ENCODE data around the gene SCCPDH.
"Not testable (repeated sequence)": the region's sequence is repeated elsewhere in the genome, so short reads cannot be mapped to it uniquely, and the experiment has no call there.

The SCCPDH gene

DNA sequence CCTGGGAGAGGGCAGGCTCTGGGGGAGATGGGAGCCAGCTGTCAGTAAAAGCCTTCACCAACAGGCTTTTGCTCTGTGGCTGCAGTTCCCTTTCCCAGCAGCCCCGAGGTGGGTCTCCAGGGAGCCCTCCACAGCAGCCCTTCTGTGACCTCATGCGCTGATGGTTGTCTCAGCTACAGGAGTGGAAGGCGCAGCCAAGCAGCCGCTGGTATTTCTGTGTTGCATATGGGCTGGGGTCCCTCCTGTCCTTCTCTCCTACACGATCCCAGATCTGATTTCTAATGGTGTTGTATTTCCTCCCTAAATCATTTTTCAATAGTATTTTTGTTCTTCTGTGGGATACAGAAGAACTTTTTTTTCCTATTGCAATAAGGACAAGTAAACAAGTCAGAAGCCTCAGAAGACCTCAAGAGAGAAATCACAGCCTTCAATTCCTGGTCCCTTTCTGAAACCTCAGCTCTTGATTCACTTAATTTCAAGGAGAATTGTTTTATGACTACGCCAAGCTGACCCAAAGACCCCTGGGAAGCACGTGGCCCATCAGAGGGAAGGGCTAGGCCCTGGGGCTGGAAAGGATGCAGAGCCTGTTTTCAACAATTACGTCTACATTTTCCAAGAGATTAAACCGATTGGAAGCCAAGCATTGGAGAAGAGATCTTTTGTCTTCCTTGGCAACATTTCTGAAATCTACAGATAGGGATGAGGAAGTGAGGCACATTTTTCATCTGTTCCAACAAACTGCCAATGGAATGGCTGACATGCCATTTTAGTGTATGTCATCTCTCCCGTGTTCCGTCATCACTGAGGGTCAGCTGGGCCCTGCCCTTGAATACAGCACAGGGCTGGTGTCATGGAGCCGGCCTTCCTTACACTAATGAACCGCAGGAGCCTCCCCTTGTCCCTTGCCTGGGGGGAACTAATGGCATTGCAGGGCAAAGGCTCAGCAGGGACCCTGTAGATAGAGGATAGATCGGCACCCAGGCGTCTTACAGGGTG lies 42.0 kb upstream of the SCCPDH start:
- DNase-seq (ENCODE audit: low spot score), result no peak
- no peak for TF ChIP-seq CTCF (IDR thresholded peaks at IDR 0.05; ENCODE audit: extremely low read depth, insufficient read depth, missing control alignments)
- in situ Hi-C loops (cut with MboI; ENCODE audit: low pct_unique_long_range_greater_than_20kb, low sequenced_read_pairs, unreplicated experiment), result no loop called here

DNA sequence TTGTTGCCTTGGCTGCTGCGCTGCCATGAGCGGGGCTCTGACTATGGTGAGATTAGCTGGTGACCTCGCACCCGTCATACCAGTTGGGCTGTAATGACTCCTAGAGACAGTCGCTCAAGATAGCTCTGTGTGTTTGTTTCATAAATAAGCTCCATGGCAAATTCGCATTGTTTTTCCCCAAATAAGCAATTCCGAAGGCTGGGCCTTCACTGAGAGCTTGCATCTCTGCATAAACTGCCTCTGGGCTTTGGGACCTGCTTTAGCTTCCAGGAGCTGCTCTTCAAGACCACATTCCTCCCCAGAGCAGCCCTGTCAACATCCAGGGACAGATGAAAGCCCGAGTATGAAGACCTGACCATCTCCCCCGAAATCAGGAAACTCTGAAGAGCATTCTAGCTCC lies 40.7 kb upstream of the SCCPDH start:
- in situ Hi-C loops (cut with MboI; ENCODE audit: low pct_unique_long_range_greater_than_20kb, low sequenced_read_pairs, unreplicated experiment), result no loop called here
- no peak for DNase-seq (ENCODE audit: low spot score)
- no peak for TF ChIP-seq CTCF (IDR thresholded peaks at IDR 0.05; ENCODE audit: extremely low read depth, insufficient read depth, missing control alignments)

- DNase-seq (ENCODE audit: low spot score), result no peak
- in situ Hi-C loops (cut with MboI; ENCODE audit: low pct_unique_long_range_greater_than_20kb, low sequenced_read_pairs, unreplicated experiment), result no loop called here
- no peak for TF ChIP-seq CTCF (IDR thresholded peaks at IDR 0.05; ENCODE audit: extremely low read depth, insufficient read depth, missing control alignments)
Observed at GRCh38 chr1:246687002-246687401, 37.2 kb upstream of the SCCPDH start.

DNA sequence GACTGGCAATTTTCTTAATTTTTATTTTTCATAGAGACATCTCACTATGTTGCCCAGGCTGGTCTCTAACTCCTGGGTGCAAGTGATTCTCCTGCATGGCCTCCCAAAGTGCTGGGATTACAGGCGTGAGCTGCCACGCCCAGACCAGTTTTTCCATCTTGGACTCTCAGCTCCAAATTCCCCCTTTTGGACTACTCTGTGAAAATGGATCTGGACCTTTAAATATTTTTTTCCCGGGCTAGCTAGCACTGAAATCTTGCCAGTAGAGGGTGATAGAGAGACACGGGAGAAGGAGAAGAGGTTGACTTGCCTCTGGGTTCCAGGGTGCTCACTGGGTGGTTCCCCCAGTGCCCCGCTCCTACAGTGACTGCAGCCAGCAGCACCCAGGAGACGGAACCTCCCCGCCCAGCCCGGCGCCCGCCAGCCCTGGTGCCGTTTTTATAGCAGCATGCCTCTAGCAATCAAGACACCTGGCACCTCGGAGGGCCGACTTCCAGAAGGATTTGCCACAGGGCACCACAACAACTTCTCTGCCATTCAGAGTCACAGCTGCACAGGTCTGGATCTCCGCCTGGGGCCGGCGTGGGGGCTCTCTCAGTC lies 34.7 kb upstream of the SCCPDH start:
- TF ChIP-seq CTCF (IDR thresholded peaks at IDR 0.05; ENCODE audit: extremely low read depth, insufficient read depth, missing control alignments), result peak; percentile 85

DNA sequence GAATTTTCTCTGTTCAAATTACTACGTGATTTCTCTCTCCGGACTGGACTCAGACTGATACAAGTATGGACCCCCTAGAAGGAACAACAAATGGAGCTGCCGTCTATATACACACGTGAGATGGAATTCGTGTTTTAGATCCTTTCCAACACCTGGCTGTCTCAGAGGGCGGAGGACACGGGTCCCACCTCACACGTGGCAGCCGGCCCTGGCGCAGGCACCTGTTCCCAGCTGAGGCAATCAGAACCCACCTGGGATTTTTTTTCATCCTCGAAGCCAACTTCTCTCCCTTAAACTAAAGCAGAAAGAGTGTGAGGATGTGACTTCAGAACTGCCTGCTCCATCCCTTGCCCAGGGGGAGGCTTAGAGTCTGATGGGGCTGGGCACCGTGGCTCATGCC lies 34.1 kb upstream of the SCCPDH start:
- DNase-seq (ENCODE audit: low spot score), result no peak
- in situ Hi-C loops (cut with MboI; ENCODE audit: low pct_unique_long_range_greater_than_20kb, low sequenced_read_pairs, unreplicated experiment), result loop anchor here (10.0 kb wide), 1 partner anchor 195 kb away; no protein-coding TSS in a partner anchor
- TF ChIP-seq CTCF (IDR thresholded peaks at IDR 0.05; ENCODE audit: extremely low read depth, insufficient read depth, missing control alignments), result no peak

More for the DNA sequence above, 34.7 kb upstream of the SCCPDH start:
- in situ Hi-C loops (cut with MboI; ENCODE audit: low pct_unique_long_range_greater_than_20kb, low sequenced_read_pairs, unreplicated experiment), result loop anchor here (10.0 kb wide), 1 partner anchor 195 kb away; no protein-coding TSS in a partner anchor
- peak; percentile 91 for DNase-seq (ENCODE audit: low spot score)

- DNase-seq (ENCODE audit: low spot score), result no peak
- TF ChIP-seq CTCF (IDR thresholded peaks at IDR 0.05; ENCODE audit: extremely low read depth, insufficient read depth, missing control alignments), result no peak
- in situ Hi-C loops (cut with MboI; ENCODE audit: low pct_unique_long_range_greater_than_20kb, low sequenced_read_pairs, unreplicated experiment), result loop anchor here (10.0 kb wide), 1 partner anchor 197 kb away; no protein-coding TSS in a partner anchor
Observed at GRCh38 chr1:246691622-246692495, 32.4 kb upstream of the SCCPDH start.

GRCh38 chr1:246694213-246694895 lies 29.9 kb upstream of the SCCPDH start:
- not testable (repeated sequence) for DNase-seq (ENCODE audit: low spot score)
- in situ Hi-C loops (cut with MboI; ENCODE audit: low pct_unique_long_range_greater_than_20kb, low sequenced_read_pairs, unreplicated experiment), result loop anchor here (10.0 kb wide), 1 partner anchor 200 kb away; no protein-coding TSS in a partner anchor
